HCT116 (cell line): Measurements from ENCODE around the gene PIGQ. TPM values are rescaled to one million over a fixed set of nuclear protein-coding genes. Genes with fewer than 3 reads are reported as not detected.

Source experiments
- ATAC-seq: fragments of 200-7000 bp; cut with Tn5 transposase; 2 replicates; pipeline ENCODE4 v1.9.1; 2020; ENCODE audit warnings: mild to moderate bottlenecking, moderate library complexity
- BruUV-seq: library from RNA; stranded (reverse); fragments of 400-500 nt; replicated peaks from 2 replicates; lab custom pipeline; 2021; lab: Mats Ljungman, UMichigan
- CTCF ChIA-PET: fragments of 300-600 bp; sonication (Branson Sonifier 250); formaldehyde crosslinking; loops from one replicate; lab custom pipeline; 2021; ENCODE audit warnings: antibody characterized with exemption; lab: Charles Lee
- POLR2A ChIA-PET: fragments of 300-600, 350-600 bp; sonication (Branson Sonifier 250); formaldehyde crosslinking; loops from one replicate; lab custom pipeline; 2021; ENCODE audit warnings: antibody characterized with exemption; lab: Charles Lee
- RAD21 ChIA-PET, 2 experiments: fragments of 300-600 bp; sonication (Branson Sonifier 250); formaldehyde crosslinking; loops; one replicate each; lab custom pipeline; 2023; ENCODE audit warnings: low total read pairs in 2 of 2; ENCODE audit not compliant: uncharacterized antibody in 2 of 2, unreplicated experiment in 2 of 2, low non-redundant PET in 1 of 2; lab: Charles Lee
- DNase-seq: peaks from one replicate; pipeline ENCODE4 v3.0.0-alpha.2; 2010; ENCODE audit warnings: low read depth, low spot score
- H2AFZ ChIP-seq: fragments of 200-600 bp; shearing (Covaris generic), sonication (generic); 2 replicates; pipeline ENCODE4 v1.6.1; 2017; ENCODE audit warnings: low read depth, mixed run types, mixed read lengths, antibody characterized with exemption, low read length; ENCODE audit not compliant: poor library complexity, severe bottlenecking
- H3K27ac ChIP-seq: 2 replicates; pipeline ENCODE4 v1.5.1; 2012; ENCODE audit warnings: low read depth, low read length
- H3K27me3 ChIP-seq: fragments of 200-600 bp; sonication (generic); 2 replicates; pipeline ENCODE4 v1.6.1; 2016; ENCODE audit warnings: mixed run types, low read length, mixed read lengths; ENCODE audit not compliant: insufficient read depth
- H3K36me3 ChIP-seq, 2 experiments: fragments of 200-500 bp in 1 of 2; fragments of 200-600 bp in 1 of 2; sonication (Bioruptor generic) in 1 of 2; sonication (generic) in 1 of 2; 2 replicates each; pipeline versions ENCODE4 v1.5.1 to v1.6.1; 2014 to 2016; ENCODE audit warnings: low read length in 2 of 2, inconsistent platforms in 1 of 2, mixed read lengths in 1 of 2, mixed run types in 1 of 2; ENCODE audit not compliant: insufficient read depth in 2 of 2, control insufficient read depth in 1 of 2
- H3K4me1 ChIP-seq, 2 experiments: fragments of 200-600 bp in 1 of 2; sonication (generic) in 1 of 2; 2 replicates each; pipeline versions ENCODE4 v1.5.1 to v1.6.1; 2012 to 2017; ENCODE audit warnings: low read length in 2 of 2, inconsistent platforms in 1 of 2, mild to moderate bottlenecking in 1 of 2, mixed read lengths in 1 of 2, mixed run types in 1 of 2, moderate library complexity in 1 of 2; ENCODE audit not compliant: insufficient read depth in 2 of 2, control insufficient read depth in 1 of 2
- H3K4me2 ChIP-seq: fragments of 200-600 bp; sonication (generic); 2 replicates; pipeline ENCODE4 v1.6.1; 2017; ENCODE audit warnings: mixed run types, low read length, mixed read lengths
- H3K4me3 ChIP-seq, 2 experiments: fragments of 200-600 bp in 1 of 2; sonication (generic) in 1 of 2; replicated peaks in 1 of 2; 2 replicates each; pipeline ENCODE4 v1.5.1; 2011 to 2016; ENCODE audit warnings: low read length in 2 of 2, control low read depth in 1 of 2, low read depth in 1 of 2, mild to moderate bottlenecking in 1 of 2, mixed read lengths in 1 of 2, mixed run types in 1 of 2
- H3K79me2 ChIP-seq: fragments of 200-600 bp; sonication (generic); 2 replicates; pipeline ENCODE4 v1.6.1; 2017; ENCODE audit warnings: mild to moderate bottlenecking, mixed run types, low read length, moderate library complexity, mixed read lengths; ENCODE audit not compliant: insufficient read depth
- H3K9ac ChIP-seq: fragments of 200-600 bp; sonication (generic); 2 replicates; pipeline ENCODE4 v1.6.1; 2016; ENCODE audit warnings: low read length, mixed read lengths
- H3K9me2 ChIP-seq: fragments of 200-600 bp; sonication (generic), shearing (Covaris generic); 2 replicates; pipeline ENCODE4 v1.6.1; 2017; ENCODE audit warnings: mixed run types, mild to moderate bottlenecking, moderate library complexity; ENCODE audit not compliant: insufficient read depth
- H3K9me3 ChIP-seq, 2 experiments: fragments of 200-500 bp in 1 of 2; fragments of 200-600 bp in 1 of 2; sonication (Bioruptor generic) in 1 of 2; sonication (generic) in 1 of 2; 2 replicates each; pipeline ENCODE4 v1.6.1; 2014 to 2017; ENCODE audit warnings: low read length in 2 of 2, mixed read lengths in 2 of 2, inconsistent platforms in 1 of 2, low read depth in 1 of 2, mild to moderate bottlenecking in 1 of 2, mixed run types in 1 of 2, moderate library complexity in 1 of 2; ENCODE audit not compliant: control insufficient read depth in 1 of 2, insufficient read depth in 1 of 2
- H4K20me1 ChIP-seq: fragments of 200-600 bp; sonication (generic), shearing (Covaris generic); 2 replicates; pipeline ENCODE4 v1.6.1; 2017; ENCODE audit warnings: mixed run types, mild to moderate bottlenecking, moderate library complexity; ENCODE audit not compliant: insufficient read depth
- CBX3 ChIP-seq: IDR thresholded peaks from 2 replicates; pipeline ENCODE4 v1.6.1; 2012; ENCODE audit warnings: low read depth
- CEBPB ChIP-seq: IDR thresholded peaks from 2 replicates; pipeline ENCODE4 v1.6.1; 2012; ENCODE audit warnings: low read depth
- EGR1 ChIP-seq: IDR thresholded peaks from 2 replicates; pipeline ENCODE4 v1.6.1; 2012; ENCODE audit warnings: low read depth
- ELF1 ChIP-seq: IDR thresholded peaks from 2 replicates; pipeline ENCODE4 v1.6.1; 2012; ENCODE audit warnings: low read depth, borderline replicate concordance
- EZH2 ChIP-seq: fragments of 200-600 bp; sonication (generic); IDR thresholded peaks from 2 replicates; pipeline ENCODE4 v1.6.1; 2017; ENCODE audit warnings: antibody characterized with exemption, mixed run types
- EZH2phosphoT487 ChIP-seq: fragments of 200-600 bp; IDR thresholded peaks from 2 replicates; pipeline ENCODE4 v1.6.1; 2018; ENCODE audit warnings: antibody characterized with exemption, borderline replicate concordance
- FOSL1 ChIP-seq: IDR thresholded peaks from 2 replicates; pipeline ENCODE4 v1.6.1; 2012; ENCODE audit warnings: low read depth
- JUND ChIP-seq: IDR thresholded peaks from 2 replicates; pipeline ENCODE4 v1.6.1; 2012
- POLR2A ChIP-seq: IDR thresholded peaks from 2 replicates; pipeline ENCODE4 v1.7.0; 2011; ENCODE audit warnings: borderline replicate concordance; ENCODE audit not compliant: insufficient read depth, insufficient read length; ENCODE audit errors: extremely low read depth
- RAD21 ChIP-seq: IDR thresholded peaks from 2 replicates; pipeline ENCODE4 v1.6.1; 2012; ENCODE audit warnings: low read depth, mild to moderate bottlenecking
- SIN3A ChIP-seq: IDR thresholded peaks from 2 replicates; pipeline ENCODE4 v1.6.1; 2012; ENCODE audit warnings: low read depth
- SP1 ChIP-seq: IDR thresholded peaks from 2 replicates; pipeline ENCODE4 v1.6.1; 2012; ENCODE audit warnings: low read depth
- SRF ChIP-seq: IDR thresholded peaks from 2 replicates; pipeline ENCODE4 v1.6.1; 2012; ENCODE audit warnings: low read depth
- TCF7L2 ChIP-seq: IDR thresholded peaks from 2 replicates; pipeline ENCODE4 v1.7.0; 2011; ENCODE audit warnings: borderline replicate concordance, inconsistent platforms; ENCODE audit not compliant: insufficient read depth, insufficient read length; ENCODE audit errors: extremely low read depth
- YY1 ChIP-seq: IDR thresholded peaks from 2 replicates; pipeline ENCODE4 v1.6.1; 2011; ENCODE audit warnings: low read length, low read depth, moderate library complexity, mild to moderate bottlenecking; ENCODE audit not compliant: insufficient replicate concordance; ENCODE audit errors: extremely low read depth
- ZFX ChIP-seq: fragments of 450-650 bp; IDR thresholded peaks from 2 replicates; pipeline ENCODE4 v1.6.1; 2017
- intact Hi-C: fragments of 100-400 bp; cut with micrococcal nuclease; formaldehyde crosslinking; loops from 2 replicates; pipeline ENCODE4 v1.10.0; 2022
- total RNA-seq: library from RNA; stranded (reverse); gene quantifications from one replicate; pipeline ENCODE4 v1.2.1, GENCODE V29; 2021; ENCODE audit not compliant: unreplicated experiment
- TF ChIP-seq, protein P1 (sequence below), 3 experiments: fragments of 200-600 bp in 1 of 3; sonication (generic) in 1 of 3; IDR thresholded peaks in 2 of 3; conservative IDR thresholded peaks in 1 of 3; 2 replicates each; pipeline ENCODE4 v1.5.1; 2012 to 2017; ENCODE audit warnings: low read depth in 2 of 3, low read length in 2 of 3, antibody characterized with exemption in 1 of 3, borderline replicate concordance in 1 of 3, control low read depth in 1 of 3, mild to moderate bottlenecking in 1 of 3, mixed read lengths in 1 of 3, mixed run types in 1 of 3, moderate library complexity in 1 of 3; ENCODE audit not compliant: insufficient read depth in 1 of 3
- TF ChIP-seq, protein P2 (sequence below): IDR thresholded peaks from 2 replicates; pipeline ENCODE4 v1.6.1; 2012
- TF ChIP-seq, protein P3 (sequence below): IDR thresholded peaks from 2 replicates; pipeline ENCODE4 v1.6.1; 2011; ENCODE audit warnings: mild to moderate bottlenecking, low read length, moderate library complexity; ENCODE audit not compliant: insufficient replicate concordance; ENCODE audit errors: extremely low read depth
- TF ChIP-seq, protein P4 (sequence below): IDR thresholded peaks from 2 replicates; pipeline ENCODE4 v1.6.1; 2012; ENCODE audit warnings: low read depth

Gene PIGQ
- total RNA-seq, 1 experiment from 2014 or later = 21.0 TPM

DNA sequence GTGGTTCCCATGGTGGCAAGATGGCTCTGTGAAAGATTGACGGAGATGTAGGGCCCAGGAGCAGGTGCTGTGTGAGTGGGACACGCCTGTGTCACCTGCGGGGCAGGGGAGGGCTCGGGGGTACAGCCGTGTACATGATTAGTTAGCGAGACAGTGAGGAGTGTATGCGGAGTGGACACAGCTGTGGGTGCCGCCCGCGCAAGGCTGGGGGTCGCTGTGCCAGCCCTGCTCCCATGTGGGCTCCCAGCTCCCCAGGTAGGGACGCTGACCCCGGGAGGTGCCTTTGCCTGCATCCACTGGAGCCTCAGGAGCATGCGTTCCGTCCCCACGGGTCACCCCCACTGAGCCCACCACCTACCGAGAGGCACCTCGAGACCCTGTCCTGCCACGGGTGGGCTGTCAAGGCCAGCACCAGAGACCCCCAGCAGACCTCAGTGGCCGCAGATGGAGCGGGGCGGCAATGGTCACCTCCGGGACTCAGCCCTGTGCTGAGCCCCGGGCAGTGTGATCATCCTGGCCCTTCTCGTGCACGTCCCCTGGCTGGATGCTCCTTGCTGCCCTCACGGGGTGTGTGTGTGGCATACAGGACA is 34.8 kb upstream of the PIGQ start:
- no peaks in the 10 kb centered on the region for H4K20me1 ChIP-seq
- peaks cover 86% of the 10 kb centered on the region for H3K79me2 ChIP-seq
- H3K4me1 ChIP-seq = peaks cover 16 to 34% of the 10 kb centered on the region in 2 experiments
- no peak overlapping the region for H2AFZ ChIP-seq
- peaks cover 0 to 4% of the 10 kb centered on the region in 2 experiments; a peak in 1 of 4 replicates for H3K36me3 ChIP-seq
- H3K9me3 ChIP-seq = no peaks in the 10 kb centered on the region
- peak overlapping the region; percentile 69 for H3K4me2 ChIP-seq
- ChIA-PET POLR2A (no interaction called here), RAD21 (no interaction called here), CTCF (no interaction called here)
- ATAC-seq (peak; percentile 72), DNase-seq (no peak)
- H3K27ac ChIP-seq = peak overlapping the region; percentile 64
- peak overlapping the region in 1 of 2 experiments; percentile 20; a peak in 1 of 4 replicates for H3K4me3 ChIP-seq
- peak overlapping the region; percentile 50; the same call in 1 of the 2 replicates for H3K9ac ChIP-seq
- BruUV-seq = no TSS peak
- H3K27me3 ChIP-seq = no peaks in the 10 kb centered on the region
- no peaks in the 10 kb centered on the region for H3K9me2 ChIP-seq
- TF ChIP-seq EZH2phosphoT487 (no peak), ZFX (no peak), FOSL1 (no peak), YY1 (no peak), SRF (no peak), TCF7L2 (no peak), CBX3 (no peak), CEBPB (no peak), EZH2 (no peak), POLR2A (no peak), SIN3A (no peak), RAD21 (no peak), SP1 (no peak), EGR1 (no peak), ELF1 (no peak), JUND (no peak)
- TF ChIP-seq, protein P1, sequence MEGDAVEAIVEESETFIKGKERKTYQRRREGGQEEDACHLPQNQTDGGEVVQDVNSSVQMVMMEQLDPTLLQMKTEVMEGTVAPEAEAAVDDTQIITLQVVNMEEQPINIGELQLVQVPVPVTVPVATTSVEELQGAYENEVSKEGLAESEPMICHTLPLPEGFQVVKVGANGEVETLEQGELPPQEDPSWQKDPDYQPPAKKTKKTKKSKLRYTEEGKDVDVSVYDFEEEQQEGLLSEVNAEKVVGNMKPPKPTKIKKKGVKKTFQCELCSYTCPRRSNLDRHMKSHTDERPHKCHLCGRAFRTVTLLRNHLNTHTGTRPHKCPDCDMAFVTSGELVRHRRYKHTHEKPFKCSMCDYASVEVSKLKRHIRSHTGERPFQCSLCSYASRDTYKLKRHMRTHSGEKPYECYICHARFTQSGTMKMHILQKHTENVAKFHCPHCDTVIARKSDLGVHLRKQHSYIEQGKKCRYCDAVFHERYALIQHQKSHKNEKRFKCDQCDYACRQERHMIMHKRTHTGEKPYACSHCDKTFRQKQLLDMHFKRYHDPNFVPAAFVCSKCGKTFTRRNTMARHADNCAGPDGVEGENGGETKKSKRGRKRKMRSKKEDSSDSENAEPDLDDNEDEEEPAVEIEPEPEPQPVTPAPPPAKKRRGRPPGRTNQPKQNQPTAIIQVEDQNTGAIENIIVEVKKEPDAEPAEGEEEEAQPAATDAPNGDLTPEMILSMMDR (IDR thresholded peaks at IDR 0.05 in 2 of 3, conservative IDR thresholded peaks at IDR 0.05 in 1 of 3; ENCODE audit: borderline replicate concordance in 1 of 3, insufficient read depth in 1 of 3, low read depth in 2 of 3, low read length in 2 of 3) = no peak
- TF ChIP-seq, protein P2, sequence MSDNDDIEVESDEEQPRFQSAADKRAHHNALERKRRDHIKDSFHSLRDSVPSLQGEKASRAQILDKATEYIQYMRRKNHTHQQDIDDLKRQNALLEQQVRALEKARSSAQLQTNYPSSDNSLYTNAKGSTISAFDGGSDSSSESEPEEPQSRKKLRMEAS = no peak
- TF ChIP-seq, protein P3, sequence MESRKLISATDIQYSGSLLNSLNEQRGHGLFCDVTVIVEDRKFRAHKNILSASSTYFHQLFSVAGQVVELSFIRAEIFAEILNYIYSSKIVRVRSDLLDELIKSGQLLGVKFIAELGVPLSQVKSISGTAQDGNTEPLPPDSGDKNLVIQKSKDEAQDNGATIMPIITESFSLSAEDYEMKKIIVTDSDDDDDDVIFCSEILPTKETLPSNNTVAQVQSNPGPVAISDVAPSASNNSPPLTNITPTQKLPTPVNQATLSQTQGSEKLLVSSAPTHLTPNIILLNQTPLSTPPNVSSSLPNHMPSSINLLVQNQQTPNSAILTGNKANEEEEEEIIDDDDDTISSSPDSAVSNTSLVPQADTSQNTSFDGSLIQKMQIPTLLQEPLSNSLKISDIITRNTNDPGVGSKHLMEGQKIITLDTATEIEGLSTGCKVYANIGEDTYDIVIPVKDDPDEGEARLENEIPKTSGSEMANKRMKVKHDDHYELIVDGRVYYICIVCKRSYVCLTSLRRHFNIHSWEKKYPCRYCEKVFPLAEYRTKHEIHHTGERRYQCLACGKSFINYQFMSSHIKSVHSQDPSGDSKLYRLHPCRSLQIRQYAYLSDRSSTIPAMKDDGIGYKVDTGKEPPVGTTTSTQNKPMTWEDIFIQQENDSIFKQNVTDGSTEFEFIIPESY = no peak
- TF ChIP-seq, protein P4, sequence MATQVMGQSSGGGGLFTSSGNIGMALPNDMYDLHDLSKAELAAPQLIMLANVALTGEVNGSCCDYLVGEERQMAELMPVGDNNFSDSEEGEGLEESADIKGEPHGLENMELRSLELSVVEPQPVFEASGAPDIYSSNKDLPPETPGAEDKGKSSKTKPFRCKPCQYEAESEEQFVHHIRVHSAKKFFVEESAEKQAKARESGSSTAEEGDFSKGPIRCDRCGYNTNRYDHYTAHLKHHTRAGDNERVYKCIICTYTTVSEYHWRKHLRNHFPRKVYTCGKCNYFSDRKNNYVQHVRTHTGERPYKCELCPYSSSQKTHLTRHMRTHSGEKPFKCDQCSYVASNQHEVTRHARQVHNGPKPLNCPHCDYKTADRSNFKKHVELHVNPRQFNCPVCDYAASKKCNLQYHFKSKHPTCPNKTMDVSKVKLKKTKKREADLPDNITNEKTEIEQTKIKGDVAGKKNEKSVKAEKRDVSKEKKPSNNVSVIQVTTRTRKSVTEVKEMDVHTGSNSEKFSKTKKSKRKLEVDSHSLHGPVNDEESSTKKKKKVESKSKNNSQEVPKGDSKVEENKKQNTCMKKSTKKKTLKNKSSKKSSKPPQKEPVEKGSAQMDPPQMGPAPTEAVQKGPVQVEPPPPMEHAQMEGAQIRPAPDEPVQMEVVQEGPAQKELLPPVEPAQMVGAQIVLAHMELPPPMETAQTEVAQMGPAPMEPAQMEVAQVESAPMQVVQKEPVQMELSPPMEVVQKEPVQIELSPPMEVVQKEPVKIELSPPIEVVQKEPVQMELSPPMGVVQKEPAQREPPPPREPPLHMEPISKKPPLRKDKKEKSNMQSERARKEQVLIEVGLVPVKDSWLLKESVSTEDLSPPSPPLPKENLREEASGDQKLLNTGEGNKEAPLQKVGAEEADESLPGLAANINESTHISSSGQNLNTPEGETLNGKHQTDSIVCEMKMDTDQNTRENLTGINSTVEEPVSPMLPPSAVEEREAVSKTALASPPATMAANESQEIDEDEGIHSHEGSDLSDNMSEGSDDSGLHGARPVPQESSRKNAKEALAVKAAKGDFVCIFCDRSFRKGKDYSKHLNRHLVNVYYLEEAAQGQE = no peak
- intact Hi-C loops = no loop called here
